HCT116 (cell line): Measurements from ENCODE around the gene TRRAP.

Source experiments
- CBX3 ChIP-seq: IDR thresholded peaks from 2 replicates; pipeline ENCODE4 v1.6.1; 2012; ENCODE audit warnings: low read depth
- EZH2 ChIP-seq: fragments of 200-600 bp; sonication (generic); IDR thresholded peaks from 2 replicates; pipeline ENCODE4 v1.6.1; 2017; ENCODE audit warnings: antibody characterized with exemption, mixed run types
- JUND ChIP-seq: IDR thresholded peaks from 2 replicates; pipeline ENCODE4 v1.6.1; 2012
- POLR2A ChIP-seq: IDR thresholded peaks from 2 replicates; pipeline ENCODE4 v1.7.0; 2011; ENCODE audit warnings: borderline replicate concordance; ENCODE audit not compliant: insufficient read depth, insufficient read length; ENCODE audit errors: extremely low read depth
- POLR2AphosphoS5 ChIP-seq: IDR thresholded peaks from 2 replicates; pipeline ENCODE4 v1.6.1; 2011; ENCODE audit warnings: mild to moderate bottlenecking, low read depth, low read length, moderate library complexity
- RAD21 ChIP-seq: IDR thresholded peaks from 2 replicates; pipeline ENCODE4 v1.6.1; 2012; ENCODE audit warnings: low read depth, mild to moderate bottlenecking
- ZFX ChIP-seq: fragments of 450-650 bp; IDR thresholded peaks from 2 replicates; pipeline ENCODE4 v1.6.1; 2017
- TF ChIP-seq, protein P1 (sequence below), 3 experiments: fragments of 200-600 bp in 1 of 3; sonication (generic) in 1 of 3; IDR thresholded peaks in 2 of 3; conservative IDR thresholded peaks in 1 of 3; 2 replicates each; pipeline ENCODE4 v1.5.1; 2012 to 2017; ENCODE audit warnings: low read depth in 2 of 3, low read length in 2 of 3, antibody characterized with exemption in 1 of 3, borderline replicate concordance in 1 of 3, control low read depth in 1 of 3, mild to moderate bottlenecking in 1 of 3, mixed read lengths in 1 of 3, mixed run types in 1 of 3, moderate library complexity in 1 of 3; ENCODE audit not compliant: insufficient read depth in 1 of 3
- TF ChIP-seq, protein P2 (sequence below): IDR thresholded peaks from 2 replicates; pipeline ENCODE4 v1.6.1; 2012; ENCODE audit warnings: low read depth
- TF ChIP-seq, protein P3 (sequence below): IDR thresholded peaks from 2 replicates; pipeline ENCODE4 v1.6.1; 2011; ENCODE audit warnings: mild to moderate bottlenecking, low read length, moderate library complexity; ENCODE audit not compliant: insufficient replicate concordance; ENCODE audit errors: extremely low read depth

DNA sequence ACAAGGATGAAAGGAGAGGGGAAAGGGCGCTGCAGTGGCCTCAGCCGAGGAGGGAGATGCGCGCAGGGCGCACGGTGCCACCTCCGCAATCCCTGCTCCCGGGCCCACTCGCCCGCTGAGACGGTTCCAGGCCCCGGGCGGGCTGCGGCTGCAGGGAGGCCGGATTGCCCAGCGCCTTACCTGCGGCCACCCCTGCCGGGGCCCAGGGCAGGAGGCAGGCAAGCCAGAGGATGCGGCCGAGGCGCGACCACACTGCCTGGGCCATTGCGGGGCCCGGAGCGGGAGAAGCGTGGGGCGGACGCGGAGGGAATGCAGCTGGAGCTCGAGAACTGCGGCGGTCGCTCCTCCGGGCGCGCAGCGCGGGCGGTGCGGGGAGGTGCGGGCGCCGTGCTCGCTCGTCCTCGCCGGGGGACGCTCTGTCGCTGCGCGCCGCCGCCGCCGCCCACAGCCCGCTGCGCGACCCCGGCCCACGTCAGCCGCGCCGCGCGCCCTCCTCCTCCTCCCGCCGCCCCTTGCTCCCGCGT, 8.7 kb upstream of the TRRAP start, which contains the start of gene TMEM130:
- TF ChIP-seq, protein P1, sequence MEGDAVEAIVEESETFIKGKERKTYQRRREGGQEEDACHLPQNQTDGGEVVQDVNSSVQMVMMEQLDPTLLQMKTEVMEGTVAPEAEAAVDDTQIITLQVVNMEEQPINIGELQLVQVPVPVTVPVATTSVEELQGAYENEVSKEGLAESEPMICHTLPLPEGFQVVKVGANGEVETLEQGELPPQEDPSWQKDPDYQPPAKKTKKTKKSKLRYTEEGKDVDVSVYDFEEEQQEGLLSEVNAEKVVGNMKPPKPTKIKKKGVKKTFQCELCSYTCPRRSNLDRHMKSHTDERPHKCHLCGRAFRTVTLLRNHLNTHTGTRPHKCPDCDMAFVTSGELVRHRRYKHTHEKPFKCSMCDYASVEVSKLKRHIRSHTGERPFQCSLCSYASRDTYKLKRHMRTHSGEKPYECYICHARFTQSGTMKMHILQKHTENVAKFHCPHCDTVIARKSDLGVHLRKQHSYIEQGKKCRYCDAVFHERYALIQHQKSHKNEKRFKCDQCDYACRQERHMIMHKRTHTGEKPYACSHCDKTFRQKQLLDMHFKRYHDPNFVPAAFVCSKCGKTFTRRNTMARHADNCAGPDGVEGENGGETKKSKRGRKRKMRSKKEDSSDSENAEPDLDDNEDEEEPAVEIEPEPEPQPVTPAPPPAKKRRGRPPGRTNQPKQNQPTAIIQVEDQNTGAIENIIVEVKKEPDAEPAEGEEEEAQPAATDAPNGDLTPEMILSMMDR (IDR thresholded peaks at IDR 0.05 in 2 of 3, conservative IDR thresholded peaks at IDR 0.05 in 1 of 3; ENCODE audit: borderline replicate concordance in 1 of 3, insufficient read depth in 1 of 3, low read depth in 2 of 3, low read length in 2 of 3), result no peak
- TF ChIP-seq POLR2A, result no peak
- TF ChIP-seq EZH2, result no peak
- TF ChIP-seq, protein P2, sequence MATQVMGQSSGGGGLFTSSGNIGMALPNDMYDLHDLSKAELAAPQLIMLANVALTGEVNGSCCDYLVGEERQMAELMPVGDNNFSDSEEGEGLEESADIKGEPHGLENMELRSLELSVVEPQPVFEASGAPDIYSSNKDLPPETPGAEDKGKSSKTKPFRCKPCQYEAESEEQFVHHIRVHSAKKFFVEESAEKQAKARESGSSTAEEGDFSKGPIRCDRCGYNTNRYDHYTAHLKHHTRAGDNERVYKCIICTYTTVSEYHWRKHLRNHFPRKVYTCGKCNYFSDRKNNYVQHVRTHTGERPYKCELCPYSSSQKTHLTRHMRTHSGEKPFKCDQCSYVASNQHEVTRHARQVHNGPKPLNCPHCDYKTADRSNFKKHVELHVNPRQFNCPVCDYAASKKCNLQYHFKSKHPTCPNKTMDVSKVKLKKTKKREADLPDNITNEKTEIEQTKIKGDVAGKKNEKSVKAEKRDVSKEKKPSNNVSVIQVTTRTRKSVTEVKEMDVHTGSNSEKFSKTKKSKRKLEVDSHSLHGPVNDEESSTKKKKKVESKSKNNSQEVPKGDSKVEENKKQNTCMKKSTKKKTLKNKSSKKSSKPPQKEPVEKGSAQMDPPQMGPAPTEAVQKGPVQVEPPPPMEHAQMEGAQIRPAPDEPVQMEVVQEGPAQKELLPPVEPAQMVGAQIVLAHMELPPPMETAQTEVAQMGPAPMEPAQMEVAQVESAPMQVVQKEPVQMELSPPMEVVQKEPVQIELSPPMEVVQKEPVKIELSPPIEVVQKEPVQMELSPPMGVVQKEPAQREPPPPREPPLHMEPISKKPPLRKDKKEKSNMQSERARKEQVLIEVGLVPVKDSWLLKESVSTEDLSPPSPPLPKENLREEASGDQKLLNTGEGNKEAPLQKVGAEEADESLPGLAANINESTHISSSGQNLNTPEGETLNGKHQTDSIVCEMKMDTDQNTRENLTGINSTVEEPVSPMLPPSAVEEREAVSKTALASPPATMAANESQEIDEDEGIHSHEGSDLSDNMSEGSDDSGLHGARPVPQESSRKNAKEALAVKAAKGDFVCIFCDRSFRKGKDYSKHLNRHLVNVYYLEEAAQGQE, result no peak
- TF ChIP-seq CBX3, result no peak
- no peak for TF ChIP-seq RAD21
- TF ChIP-seq JUND, result no peak
- TF ChIP-seq, protein P3, sequence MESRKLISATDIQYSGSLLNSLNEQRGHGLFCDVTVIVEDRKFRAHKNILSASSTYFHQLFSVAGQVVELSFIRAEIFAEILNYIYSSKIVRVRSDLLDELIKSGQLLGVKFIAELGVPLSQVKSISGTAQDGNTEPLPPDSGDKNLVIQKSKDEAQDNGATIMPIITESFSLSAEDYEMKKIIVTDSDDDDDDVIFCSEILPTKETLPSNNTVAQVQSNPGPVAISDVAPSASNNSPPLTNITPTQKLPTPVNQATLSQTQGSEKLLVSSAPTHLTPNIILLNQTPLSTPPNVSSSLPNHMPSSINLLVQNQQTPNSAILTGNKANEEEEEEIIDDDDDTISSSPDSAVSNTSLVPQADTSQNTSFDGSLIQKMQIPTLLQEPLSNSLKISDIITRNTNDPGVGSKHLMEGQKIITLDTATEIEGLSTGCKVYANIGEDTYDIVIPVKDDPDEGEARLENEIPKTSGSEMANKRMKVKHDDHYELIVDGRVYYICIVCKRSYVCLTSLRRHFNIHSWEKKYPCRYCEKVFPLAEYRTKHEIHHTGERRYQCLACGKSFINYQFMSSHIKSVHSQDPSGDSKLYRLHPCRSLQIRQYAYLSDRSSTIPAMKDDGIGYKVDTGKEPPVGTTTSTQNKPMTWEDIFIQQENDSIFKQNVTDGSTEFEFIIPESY, result no peak
- TF ChIP-seq POLR2AphosphoS5, result no peak
- TF ChIP-seq ZFX, result no peak
